Measurements from ENCODE around the gene ABI1.

DNA sequence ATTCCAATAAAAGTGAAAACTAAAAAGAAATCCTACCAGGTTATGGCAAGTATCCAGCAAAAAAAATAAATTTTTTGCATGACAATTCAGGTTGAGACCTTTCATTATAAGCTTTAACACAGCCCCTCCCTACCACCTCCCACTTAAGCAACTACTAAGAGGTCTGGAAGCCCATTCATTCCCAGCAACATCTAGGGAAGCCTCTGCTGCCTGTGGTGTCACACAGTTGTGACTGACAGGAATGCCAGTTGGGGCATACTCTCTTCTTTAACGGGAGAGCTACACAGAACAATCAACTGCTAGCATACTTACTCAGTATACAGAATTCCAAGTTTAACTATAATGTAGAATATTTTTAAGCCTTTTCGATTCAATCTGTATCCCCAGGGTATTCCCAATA, 27.8 kb downstream of the ABI1 start:
- TF ChIP-seq, protein P1, sequence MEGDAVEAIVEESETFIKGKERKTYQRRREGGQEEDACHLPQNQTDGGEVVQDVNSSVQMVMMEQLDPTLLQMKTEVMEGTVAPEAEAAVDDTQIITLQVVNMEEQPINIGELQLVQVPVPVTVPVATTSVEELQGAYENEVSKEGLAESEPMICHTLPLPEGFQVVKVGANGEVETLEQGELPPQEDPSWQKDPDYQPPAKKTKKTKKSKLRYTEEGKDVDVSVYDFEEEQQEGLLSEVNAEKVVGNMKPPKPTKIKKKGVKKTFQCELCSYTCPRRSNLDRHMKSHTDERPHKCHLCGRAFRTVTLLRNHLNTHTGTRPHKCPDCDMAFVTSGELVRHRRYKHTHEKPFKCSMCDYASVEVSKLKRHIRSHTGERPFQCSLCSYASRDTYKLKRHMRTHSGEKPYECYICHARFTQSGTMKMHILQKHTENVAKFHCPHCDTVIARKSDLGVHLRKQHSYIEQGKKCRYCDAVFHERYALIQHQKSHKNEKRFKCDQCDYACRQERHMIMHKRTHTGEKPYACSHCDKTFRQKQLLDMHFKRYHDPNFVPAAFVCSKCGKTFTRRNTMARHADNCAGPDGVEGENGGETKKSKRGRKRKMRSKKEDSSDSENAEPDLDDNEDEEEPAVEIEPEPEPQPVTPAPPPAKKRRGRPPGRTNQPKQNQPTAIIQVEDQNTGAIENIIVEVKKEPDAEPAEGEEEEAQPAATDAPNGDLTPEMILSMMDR (IDR thresholded peaks at IDR 0.05; ENCODE audit: low read length): no peak
- TF ChIP-seq EZH2 (optimal IDR thresholded peaks at IDR 0.05; ENCODE audit: low read depth, low read length) (no peak), EZH2phosphoT487 (IDR thresholded peaks at IDR 0.05; ENCODE audit: low read length) (no peak)
